GM18502 (cell line): ENCODE results near the gene ZNF326.
"Not testable (repeated sequence)": the region's sequence is repeated elsewhere in the genome, so short reads cannot be mapped to it uniquely, and the experiment has no call there.

Source experiments
- ATAC-seq: cut with Tn5 transposase; IDR thresholded peaks from one replicate; pipeline ENCODE4 v1.9.1; 2021; ENCODE audit warnings: mild to moderate bottlenecking; ENCODE audit not compliant: unreplicated experiment, poor library complexity

The ZNF326 gene

DNA sequence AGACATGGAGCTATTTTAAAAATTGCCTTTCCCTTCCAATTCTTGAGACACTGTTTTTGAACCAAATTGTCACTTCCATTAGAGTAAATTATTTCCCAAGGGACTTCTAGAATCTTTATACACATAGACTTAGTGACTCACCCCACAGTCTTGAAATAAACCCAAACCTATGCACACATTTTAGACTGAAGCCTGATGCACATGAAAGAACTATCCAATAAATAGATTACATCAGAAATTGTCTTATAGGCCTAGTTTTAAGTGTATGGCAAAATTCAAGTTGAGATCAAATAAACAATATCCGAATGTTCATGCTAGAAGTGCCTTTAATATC is 32.2 kb upstream of the ZNF326 start:
- no peak for ATAC-seq

DNA sequence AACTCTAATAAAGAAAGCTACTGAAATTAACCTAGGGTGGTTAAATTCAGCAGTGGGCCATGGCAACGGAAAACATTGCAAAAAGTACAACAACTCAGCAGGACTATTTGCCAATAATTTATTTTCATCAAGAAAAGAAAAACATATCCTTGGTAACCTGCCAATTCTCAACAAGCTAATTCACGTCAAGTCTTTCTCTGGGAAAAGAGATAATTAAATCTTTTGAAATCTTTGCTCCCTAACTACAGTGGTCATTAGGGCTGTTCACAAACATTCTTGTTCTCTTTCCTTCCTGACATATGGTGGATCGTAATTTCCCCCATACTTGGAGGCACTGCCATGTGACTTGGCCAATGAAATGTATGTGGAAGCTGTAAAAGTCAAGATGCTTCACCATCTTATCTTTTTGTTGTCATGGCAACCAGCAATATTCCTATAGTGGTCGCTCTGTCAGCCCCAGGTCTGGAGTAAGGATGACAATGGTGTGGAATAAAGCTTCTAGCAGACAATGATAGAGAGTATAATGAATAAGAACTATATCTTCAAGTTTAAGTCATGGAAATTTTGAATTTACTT is 29.6 kb upstream of the ZNF326 start:
- no peak for ATAC-seq

DNA sequence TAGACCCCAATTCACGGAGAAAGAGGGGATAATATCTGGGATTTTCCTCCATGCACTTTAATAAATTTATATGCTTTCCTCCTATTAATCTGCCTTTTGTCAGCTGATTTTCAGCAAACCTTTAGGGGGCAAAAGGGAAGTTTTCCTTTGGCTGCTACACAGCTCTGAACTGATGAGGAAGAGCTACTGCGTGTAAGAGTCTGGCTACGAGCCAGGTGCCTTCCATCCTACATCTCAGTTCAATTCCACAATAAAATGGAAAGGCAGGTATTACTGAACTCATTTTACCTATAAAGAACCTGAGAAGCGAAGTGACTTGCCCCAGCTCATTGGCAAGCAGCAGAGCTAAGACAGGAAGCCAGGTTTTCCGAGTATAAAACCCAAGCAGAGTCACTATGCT is 28.3 kb upstream of the ZNF326 start:
- no peak for ATAC-seq

DNA sequence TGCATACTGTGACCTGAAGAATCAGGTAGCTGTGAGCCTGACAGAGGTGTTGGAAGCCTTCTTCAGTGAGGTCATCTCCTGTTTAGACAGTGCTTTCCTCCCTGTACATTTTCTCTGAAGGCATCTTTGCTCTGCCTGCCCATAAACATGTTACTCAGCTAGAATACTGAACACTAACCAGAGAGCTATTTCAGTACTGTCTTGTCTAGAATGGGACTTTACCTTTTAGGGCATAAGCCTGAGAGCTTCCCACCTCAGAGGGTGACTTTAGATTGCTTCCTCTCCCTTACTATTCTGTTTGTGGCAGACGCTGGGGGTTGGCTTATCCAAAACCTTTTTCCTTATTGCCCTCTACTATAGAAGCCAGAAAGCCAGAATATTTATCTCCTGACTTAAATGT is 23.3 kb upstream of the ZNF326 start:
- ATAC-seq: peak; percentile 80

DNA sequence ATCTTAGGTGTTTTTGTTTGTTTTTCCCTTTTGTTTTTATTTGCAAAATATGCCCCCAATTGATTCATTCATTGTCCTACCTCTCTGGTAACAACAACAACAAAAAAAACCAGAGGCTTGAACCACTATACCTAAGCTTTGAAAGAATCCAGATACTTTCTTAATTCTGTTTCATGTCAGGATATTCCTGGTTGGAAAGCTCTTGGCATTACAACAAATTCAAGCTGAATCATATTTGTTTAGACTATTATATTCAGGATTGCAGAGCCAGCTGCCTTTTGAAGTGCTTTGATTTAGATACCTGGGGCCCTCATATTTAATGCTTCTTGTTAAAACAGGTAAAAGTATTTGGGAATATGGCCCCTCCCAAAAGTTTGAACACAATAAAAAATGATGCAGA is 22.9 kb upstream of the ZNF326 start:
- no peak for ATAC-seq

DNA sequence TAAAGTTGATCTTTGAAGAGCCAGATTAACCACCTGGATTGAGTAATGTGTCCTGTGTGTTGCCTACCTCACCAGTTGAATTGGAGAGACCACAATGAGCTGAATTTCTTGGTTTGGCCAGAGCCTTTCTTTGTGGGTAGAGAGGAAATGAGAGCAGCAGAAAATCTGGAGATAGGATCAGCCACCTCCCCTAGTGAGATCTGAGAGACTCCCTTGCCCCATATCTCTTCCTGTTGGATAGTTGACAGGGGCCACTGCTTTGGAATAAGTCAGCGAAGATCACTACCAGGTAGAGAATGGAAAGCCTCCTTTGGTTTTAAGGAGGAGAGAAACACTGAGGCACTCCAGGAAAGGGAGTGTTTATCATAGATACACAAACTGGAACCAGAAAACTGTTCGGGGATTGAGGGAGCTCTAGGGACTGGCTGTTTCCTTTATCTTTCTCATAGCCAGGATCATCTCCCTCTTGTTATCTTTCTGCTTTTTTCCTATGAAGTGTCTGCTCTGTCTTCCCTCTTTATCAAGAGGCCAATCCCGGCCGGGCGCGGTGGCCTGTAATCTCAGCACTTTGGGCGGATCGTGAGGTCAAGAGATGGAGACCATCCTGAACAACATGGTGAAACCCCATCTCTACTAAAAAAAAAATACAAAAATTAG is 21.3 kb upstream of the ZNF326 start:
- no peak for ATAC-seq

DNA sequence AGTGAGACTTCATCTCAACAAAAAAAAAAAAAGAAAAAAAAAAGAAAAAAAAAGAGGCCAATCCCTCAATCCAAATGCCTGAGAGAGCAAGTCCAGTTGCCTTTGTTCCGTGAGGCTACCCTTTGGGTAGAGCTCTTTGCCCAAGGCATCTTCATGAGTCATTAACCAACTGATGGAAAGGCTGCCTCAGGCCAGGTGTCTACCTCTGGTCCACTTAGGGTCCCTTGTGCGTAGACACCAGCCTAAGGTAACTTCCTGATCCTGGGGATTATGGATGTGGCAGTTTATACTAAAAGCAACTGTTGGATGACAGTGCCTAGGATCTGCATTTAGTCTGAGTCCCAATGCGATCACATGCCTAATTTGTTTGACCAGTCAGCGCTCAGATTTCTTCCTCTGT is 20.7 kb upstream of the ZNF326 start:
- no peak for ATAC-seq

DNA sequence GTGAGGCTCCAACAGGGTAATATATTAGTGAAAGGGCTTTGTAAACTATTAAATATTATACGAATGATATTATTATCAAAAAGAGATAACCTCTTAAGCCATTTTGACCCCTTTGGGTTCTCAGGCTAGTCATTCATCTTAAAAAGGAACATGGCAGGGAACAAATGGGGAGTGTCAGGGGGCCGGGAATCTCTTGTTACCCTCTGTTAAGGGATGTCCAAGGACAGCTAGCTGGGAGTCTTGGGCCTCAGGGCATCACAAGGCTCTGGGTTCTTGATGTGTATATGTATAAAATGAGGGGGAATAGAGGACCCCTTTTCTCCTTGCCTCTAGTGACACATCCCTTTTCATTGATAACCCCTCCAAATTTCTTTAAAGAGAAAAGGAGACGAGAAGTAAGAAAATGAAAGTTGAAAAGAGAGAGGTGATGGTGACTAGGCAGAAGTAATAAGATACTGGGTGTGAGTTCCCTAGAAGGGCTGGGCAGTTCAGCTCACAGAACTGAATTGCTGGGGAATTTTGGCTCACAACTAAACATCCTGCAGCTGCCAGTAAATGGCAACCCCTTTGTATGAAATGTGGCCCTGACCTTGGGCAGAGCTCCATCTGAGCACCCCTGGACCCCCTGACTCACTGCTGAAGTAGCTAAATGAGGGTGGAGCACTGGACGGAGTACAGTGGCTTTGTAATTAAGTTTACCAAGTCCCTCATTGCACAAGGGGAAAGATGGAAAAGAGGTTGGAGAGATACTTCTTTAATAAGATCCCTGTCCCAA is 20.0 kb upstream of the ZNF326 start:
- ATAC-seq: no peak

DNA sequence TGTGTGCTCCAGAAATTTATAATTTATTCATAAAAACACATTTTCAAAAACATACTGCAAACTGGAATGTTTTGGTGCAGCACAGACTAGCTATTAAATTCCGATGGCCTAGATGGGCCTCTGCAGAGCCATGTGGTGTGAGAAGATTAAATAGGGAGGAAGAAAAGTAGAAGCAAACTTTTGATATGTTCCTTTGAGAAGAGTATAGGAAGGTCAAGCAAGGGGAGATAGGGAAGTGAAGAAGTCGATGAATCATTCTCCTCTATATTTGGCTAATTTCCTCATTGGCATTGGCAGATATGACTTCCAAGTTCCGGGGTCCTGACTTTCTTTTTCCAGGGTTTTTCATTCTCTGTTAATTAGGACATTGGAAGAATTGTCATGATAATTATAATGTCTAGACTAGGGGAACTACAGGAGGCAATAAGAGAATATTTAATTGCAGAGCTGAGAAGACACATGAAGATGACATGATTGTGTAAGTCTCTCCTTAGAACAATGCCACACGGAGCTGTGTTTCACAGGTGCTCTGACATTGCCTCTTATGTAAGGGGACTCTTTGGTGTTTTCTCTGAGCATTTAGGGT is 19.3 kb upstream of the ZNF326 start:
- no peak for ATAC-seq

DNA sequence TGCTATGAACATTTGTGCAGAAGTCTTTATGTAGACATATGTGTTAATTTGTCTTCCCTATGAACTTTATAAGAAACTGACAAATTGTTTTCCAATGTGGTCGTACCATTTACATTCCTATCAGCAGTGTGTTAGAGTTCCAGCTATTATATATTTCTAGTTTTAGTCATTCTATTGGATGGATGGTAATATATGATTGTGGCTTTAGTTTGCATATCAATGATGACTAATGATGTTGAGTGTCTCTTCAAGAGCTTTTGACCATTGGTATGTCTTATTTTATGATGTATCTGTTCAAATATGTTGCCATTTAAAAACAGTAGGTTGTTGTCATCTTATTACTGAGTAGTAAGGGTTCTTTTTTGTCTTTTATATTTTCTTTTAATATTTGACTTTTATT is 16.2 kb upstream of the ZNF326 start:
- no peak for ATAC-seq

DNA sequence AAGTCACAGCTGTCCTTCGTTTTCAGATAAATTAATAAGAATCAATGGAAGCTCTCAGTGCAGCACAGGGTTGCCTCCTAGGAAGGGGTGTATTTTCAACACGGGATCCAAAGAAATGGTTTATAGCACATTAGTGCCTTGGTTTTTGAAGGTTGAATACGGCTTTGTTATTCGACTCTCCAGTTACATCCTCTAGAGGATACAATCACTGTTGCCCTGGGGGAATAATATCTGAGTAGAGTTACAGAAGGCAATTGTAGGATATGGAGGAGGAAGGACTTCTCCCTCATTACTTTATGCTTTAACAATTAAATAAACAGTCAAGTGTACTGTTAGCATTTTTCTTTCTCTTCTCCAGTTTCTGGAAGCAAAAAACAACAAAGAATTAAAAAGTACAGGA is 14.3 kb upstream of the ZNF326 start:
- no peak for ATAC-seq

DNA sequence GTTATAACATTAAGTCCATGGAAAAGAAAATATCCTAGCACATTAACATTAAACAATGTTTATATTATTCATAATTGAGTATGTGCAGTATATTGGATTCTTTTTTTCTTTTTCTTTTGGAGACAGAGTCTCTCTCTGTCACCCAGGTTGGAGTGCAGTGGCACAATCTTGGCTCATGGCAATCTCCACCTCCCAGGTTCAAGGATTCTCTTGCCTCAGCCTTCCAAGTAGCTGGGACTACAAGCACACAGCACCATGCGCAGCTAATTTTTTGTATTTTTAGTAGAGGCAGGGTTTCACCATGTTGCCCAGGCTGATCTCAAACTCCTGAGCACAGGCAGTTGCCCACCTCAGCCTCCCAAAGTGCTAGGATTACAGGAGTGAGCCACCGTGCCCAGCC is 12.1 kb upstream of the ZNF326 start:
- not testable (repeated sequence) for ATAC-seq

DNA sequence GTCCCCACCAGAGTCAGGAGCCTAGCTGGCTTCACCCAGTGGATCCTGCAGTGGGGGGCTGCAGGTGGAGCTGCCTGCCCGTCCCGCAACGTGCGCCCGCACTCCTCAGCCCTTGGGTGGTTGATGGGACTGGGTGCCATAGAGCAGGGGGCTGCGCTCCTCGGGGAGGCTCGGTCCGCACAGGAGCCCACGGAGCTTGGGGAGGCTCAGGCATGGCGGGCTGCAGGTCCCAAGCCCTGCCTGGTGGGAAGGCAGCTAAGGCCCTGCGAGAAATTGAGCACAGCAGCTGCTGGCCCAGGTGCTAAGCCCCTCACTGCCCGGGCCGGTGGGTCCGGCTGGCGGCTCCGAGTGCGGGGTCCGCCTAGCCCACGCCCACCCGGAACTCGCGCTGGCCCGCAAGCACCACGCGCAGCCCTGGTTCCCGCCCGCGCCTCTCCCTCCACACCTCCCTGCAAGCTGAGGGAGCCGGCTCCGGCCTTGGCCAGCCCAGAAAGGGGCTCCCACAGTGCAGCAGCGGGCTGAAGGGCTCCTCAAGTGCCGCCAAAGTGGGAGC is 10.3 kb upstream of the ZNF326 start:
- ATAC-seq: not testable (repeated sequence)

DNA sequence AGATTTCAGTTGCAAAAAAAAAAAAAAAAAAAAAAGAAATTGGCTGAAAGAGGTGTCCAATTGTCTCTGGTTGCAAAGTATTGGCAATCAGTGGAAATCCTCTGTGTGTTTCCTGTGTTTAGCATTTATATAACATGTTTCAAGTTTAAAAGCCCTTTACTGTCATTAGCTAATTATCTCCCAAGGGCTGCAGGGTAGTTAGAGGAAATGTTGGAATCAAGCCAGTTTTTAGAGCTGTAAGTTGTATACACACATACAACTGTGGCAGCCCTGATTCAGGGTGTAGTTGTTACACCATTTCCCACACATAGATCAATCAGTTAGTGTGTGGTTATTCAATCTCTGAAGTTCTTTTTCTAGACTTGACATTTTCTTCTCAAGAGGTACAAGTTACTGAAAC is 8.9 kb upstream of the ZNF326 start:
- no peak for ATAC-seq

DNA sequence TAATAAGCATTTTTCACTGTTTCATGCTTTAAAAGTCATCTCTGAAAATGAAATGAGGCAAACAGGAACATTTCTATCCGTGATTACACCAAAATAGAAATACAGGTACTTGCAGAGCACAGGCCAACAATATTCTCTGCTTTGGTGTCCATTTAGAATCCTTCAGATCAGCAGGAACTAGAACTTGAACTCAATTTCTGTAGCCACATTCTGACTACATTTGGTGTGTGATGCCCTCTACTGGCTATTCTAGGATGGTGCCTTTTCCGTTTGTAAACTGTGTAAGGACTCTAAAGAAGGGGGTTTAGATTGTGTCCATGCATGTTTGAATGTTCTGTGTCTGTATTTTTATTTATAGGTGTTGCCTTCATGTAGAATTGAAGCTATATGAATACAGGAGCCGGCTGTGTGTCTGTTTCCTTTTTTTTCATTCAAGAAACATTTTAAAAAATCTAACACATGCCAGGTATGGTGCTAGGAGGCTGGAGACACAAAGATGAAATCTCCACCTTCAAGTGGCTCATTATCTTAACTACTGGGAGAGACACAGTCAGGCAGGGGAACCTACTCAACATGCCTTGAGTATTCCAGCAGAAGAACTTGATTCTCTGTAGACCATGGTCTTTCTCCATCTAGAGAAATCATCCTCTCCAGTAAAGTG is 7.6 kb upstream of the ZNF326 start:
- peak; percentile 91 for ATAC-seq

DNA sequence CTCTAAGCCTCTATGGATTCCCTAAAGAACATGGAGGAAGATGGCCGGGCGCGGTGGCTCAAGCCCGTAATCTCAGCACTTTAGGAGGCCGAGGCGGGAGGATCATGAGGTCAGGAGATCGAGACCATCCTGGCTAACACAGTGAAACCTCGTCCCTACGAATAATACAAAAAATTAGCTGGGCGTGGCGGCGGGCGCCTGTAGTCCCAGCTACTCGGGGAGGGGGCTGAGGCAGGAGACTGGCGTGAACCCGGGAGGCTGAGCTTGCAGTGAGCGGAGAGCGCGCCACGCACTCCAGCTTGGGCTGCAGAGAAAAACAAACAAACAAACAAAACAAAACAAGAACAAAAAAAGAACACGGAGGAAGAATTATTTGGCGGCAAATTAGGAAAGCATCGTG is 5.8 kb upstream of the ZNF326 start:
- no peak for ATAC-seq

DNA sequence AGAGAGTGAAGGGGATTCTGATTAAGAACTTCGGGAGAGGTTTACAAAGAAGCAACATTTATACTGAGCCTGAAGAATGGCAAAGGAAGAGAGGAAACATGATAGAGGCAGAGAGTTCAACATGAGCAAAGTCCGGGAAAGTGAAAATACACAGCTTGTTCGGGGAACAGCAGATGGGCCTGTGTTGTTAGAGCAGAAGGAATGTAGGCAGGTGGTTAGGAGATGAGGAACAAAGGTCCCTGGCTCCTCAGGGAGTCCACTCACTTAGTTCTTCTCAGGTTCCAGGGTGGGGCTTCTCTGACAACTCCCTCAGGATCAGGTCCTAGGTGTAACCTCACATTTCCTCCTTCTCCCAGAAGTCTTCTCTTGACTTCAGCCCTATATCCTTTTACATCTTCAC is 5.1 kb upstream of the ZNF326 start:
- no peak for ATAC-seq

DNA sequence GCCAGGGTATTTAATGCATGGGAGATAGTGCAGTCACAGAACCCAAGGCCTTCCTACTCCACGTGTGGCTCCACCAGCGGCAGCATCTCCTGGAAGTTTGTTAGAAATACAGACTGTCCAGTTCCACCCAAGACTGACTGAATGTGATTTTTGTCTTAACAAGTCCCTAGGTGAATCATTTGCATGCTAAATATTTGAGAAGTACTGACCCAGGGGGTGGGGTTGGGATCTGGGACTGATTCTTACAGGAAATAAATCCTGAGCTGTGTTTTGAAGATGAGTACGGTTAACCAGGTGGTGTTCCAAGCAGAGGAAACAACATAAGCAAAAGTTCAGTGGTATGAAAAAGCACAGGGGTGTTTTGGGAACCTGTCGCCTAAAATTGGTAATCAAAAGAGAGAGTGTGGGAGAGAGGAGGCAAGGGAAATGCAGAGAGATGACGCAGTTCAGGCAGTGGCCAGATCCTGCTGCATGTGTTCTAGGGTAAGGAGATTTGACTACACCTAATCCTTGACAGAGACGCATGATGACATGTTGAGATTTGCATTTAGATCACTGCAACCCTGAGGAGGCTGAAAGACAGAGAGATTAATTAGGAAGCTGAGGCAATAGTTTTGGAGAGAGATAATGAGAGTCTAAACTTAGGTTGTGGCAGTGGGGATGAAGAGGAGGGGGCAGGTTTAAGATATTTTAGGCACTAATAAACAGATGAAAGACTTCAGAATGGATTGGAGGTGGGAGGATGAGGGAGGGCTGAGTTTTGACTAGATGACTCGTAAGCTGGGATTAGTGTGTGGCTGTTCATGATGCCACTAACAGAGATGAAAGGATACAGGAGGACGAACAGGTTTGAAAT is 3.7 kb upstream of the ZNF326 start:
- ATAC-seq: no peak

DNA sequence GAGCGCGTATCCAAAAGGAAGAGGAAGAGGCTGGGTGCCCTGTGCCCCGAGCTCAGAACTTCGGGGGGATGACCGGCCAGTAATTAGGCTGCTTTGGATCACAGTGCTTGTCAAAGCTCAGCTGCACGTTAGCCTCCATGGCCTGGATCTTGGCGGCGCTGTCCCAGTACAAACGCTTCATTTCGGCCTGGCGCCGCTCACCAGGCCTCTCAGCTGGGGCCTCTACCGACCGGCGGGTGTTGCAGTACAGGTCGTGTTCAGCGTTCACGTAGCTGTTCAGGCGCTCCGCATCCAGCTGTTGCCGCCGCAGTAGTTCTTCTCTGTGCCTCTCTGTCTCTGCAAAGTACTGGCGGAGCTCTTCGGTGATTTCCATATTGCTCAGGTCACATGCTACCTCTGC is 1.4 kb upstream of the ZNF326 start:
- no peak for ATAC-seq
